Testis (tissue), 2 donors: ENCODE measurements around the gene TMEM253.

ENCODE experiments used
- POLR2A ChIP-seq: fragments of 450-650 bp; IDR thresholded peaks from one replicate; pipeline ENCODE4 v1.6.1; 2017; ENCODE audit warnings: antibody characterized with exemption, mild to moderate bottlenecking, moderate library complexity
- TF ChIP-seq, protein P1 (sequence below), 3 experiments: fragments of 450-650 bp in 2 of 3; fragments of 200-600 bp in 1 of 3; sonication (generic) in 1 of 3; IDR thresholded peaks; one replicate each; pipeline ENCODE4 v1.5.1; 2016 to 2019; ENCODE audit warnings: antibody characterized with exemption in 3 of 3, mild to moderate bottlenecking in 2 of 3, moderate library complexity in 1 of 3

- TF ChIP-seq, protein P1, sequence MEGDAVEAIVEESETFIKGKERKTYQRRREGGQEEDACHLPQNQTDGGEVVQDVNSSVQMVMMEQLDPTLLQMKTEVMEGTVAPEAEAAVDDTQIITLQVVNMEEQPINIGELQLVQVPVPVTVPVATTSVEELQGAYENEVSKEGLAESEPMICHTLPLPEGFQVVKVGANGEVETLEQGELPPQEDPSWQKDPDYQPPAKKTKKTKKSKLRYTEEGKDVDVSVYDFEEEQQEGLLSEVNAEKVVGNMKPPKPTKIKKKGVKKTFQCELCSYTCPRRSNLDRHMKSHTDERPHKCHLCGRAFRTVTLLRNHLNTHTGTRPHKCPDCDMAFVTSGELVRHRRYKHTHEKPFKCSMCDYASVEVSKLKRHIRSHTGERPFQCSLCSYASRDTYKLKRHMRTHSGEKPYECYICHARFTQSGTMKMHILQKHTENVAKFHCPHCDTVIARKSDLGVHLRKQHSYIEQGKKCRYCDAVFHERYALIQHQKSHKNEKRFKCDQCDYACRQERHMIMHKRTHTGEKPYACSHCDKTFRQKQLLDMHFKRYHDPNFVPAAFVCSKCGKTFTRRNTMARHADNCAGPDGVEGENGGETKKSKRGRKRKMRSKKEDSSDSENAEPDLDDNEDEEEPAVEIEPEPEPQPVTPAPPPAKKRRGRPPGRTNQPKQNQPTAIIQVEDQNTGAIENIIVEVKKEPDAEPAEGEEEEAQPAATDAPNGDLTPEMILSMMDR (IDR thresholded peaks at IDR 0.05): no peak
- TF ChIP-seq POLR2A: no peak
Observed at GRCh38 chr14:21075719-21076437, 25.0 kb upstream of the TMEM253 start.
